GM19099 (cell line): ENCODE data around the gene RAPGEF4.

Experiments used
- POLR2A ChIP-seq: IDR thresholded peaks from 3 replicates; pipeline ENCODE4 v1.6.1; 2011; ENCODE audit warnings: low read depth; ENCODE audit not compliant: insufficient read length; ENCODE audit errors: extremely low read depth

Gene RAPGEF4

GRCh38 chr2:173099271-173099670 lies 363.6 kb downstream of the RAPGEF4 start:
- no peak for TF ChIP-seq POLR2A

- no peak for TF ChIP-seq POLR2A
Measured at GRCh38 chr2:173099804-173100203, 364.2 kb downstream of the RAPGEF4 start.

GRCh38 chr2:173101687-173102086 lies 366.0 kb downstream of the RAPGEF4 start:
- no peak for TF ChIP-seq POLR2A
